ENCODE results near the gene ATG4B. TPM values are rescaled to one million over a fixed set of nuclear protein-coding genes. Genes with fewer than 3 reads are reported as not detected.

The ATG4B gene
- total RNA-seq, 4 donors from 2014 or later: 50.5 to 173 (median 88.0) TPM

- WGBS: 93% methylated on average over 15 of the region's 15 CpGs
- H3K36me3 ChIP-seq: peaks cover 71% of the 10 kb centered on the region
These were observed 41.8 kb upstream of the ATG4B start for GRCh38 chr2:241595600-241596140.

DNA sequence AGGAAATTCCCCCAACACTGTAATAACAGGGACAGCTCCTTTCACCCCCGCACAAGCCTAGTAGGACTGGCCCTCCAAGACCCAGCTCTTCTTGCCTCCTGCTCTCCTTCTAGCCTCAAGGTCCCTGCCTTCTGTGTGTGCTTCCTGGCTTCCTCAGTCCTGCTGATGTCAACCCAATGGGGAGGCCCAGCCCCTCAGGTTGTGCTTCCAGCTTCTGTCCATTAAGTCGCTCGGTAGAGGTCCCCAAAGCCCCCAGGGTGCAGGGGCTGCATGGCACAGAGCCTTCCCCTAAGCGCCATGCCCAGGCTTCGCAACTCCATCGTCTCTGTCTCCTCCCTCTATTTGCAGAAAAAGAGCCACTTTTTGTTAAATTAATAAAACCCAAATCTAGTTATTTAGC is 39.9 kb upstream of the ATG4B start:
- no peak overlapping the region for H3K27ac ChIP-seq
- 83% methylated on average over 6 of the region's 6 CpGs for WGBS
- H3K9me3 ChIP-seq: no peaks in the 10 kb centered on the region
- TF ChIP-seq, protein P1, sequence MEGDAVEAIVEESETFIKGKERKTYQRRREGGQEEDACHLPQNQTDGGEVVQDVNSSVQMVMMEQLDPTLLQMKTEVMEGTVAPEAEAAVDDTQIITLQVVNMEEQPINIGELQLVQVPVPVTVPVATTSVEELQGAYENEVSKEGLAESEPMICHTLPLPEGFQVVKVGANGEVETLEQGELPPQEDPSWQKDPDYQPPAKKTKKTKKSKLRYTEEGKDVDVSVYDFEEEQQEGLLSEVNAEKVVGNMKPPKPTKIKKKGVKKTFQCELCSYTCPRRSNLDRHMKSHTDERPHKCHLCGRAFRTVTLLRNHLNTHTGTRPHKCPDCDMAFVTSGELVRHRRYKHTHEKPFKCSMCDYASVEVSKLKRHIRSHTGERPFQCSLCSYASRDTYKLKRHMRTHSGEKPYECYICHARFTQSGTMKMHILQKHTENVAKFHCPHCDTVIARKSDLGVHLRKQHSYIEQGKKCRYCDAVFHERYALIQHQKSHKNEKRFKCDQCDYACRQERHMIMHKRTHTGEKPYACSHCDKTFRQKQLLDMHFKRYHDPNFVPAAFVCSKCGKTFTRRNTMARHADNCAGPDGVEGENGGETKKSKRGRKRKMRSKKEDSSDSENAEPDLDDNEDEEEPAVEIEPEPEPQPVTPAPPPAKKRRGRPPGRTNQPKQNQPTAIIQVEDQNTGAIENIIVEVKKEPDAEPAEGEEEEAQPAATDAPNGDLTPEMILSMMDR (IDR thresholded peaks at IDR 0.05): no peak
- TF ChIP-seq EP300 (IDR thresholded peaks at IDR 0.05) (no peak), POLR2AphosphoS5 (IDR thresholded peaks at IDR 0.05) (no peak), POLR2A (IDR thresholded peaks at IDR 0.05) (no peak)
- no peaks in the 10 kb centered on the region for H3K27me3 ChIP-seq
- H3K4me1 ChIP-seq: no peaks in the 10 kb centered on the region
- H3K4me3 ChIP-seq: no peak overlapping the region
- DNase-seq (ENCODE audit: low spot score in 2 of 2): no peak
- peaks cover 83% of the 10 kb centered on the region for H3K36me3 ChIP-seq

More at GRCh38 chr2:241595600-241596140, 41.8 kb upstream of the ATG4B start:
- Histone ChIP-seq H3K4me1 (no peaks in the 10 kb centered on the region), H3K27ac (no peak overlapping the region), H3K4me3 (no peak overlapping the region), H3K9me3 (no peaks in the 10 kb centered on the region), H3K27me3 (no peaks in the 10 kb centered on the region)
- TF ChIP-seq, protein P1 (IDR thresholded peaks at IDR 0.05): no peak
- TF ChIP-seq EP300 (IDR thresholded peaks at IDR 0.05) (no peak), POLR2A (IDR thresholded peaks at IDR 0.05) (no peak)
- no peak for DNase-seq (ENCODE audit: low spot score in 2 of 2)

GRCh38 chr2:241598061-241598460 is 39.4 kb upstream of the ATG4B start:
- H3K9me3 ChIP-seq: no peaks in the 10 kb centered on the region
- no peaks in the 10 kb centered on the region for H3K4me1 ChIP-seq
- DNase-seq (ENCODE audit: low spot score in 2 of 2): no peak
- H3K36me3 ChIP-seq: peaks cover 85% of the 10 kb centered on the region
- no peaks in the 10 kb centered on the region for H3K27me3 ChIP-seq
- no peak overlapping the region for H3K27ac ChIP-seq
- WGBS: 75% methylated on average over 5 of the region's 5 CpGs
- no peak overlapping the region for H3K4me3 ChIP-seq
- TF ChIP-seq, protein P1 (IDR thresholded peaks at IDR 0.05): no peak
- no peak for TF ChIP-seq POLR2AphosphoS5 (IDR thresholded peaks at IDR 0.05)
- no peak for TF ChIP-seq POLR2A (IDR thresholded peaks at IDR 0.05)
- no peak for TF ChIP-seq EP300 (IDR thresholded peaks at IDR 0.05)

- peaks cover 85% of the 10 kb centered on the region for H3K36me3 ChIP-seq
- 57% methylated on average over 1 of the region's 1 CpG for WGBS
These were observed 39.0 kb upstream of the ATG4B start for GRCh38 chr2:241598487-241598886.

GRCh38 chr2:241599615-241600014 is 37.9 kb upstream of the ATG4B start:
- Histone ChIP-seq H3K4me3 (no peak overlapping the region), H3K27me3 (no peaks in the 10 kb centered on the region), H3K36me3 (peaks cover 82% of the 10 kb centered on the region), H3K4me1 (no peaks in the 10 kb centered on the region), H3K27ac (no peak overlapping the region), H3K9me3 (no peaks in the 10 kb centered on the region)
- WGBS: 87% methylated on average over 6 of the region's 6 CpGs
- no peak for DNase-seq (ENCODE audit: low spot score in 2 of 2)
- no peak for TF ChIP-seq POLR2AphosphoS5 (IDR thresholded peaks at IDR 0.05)
- no peak for TF ChIP-seq POLR2A (IDR thresholded peaks at IDR 0.05)
- TF ChIP-seq, protein P1 (IDR thresholded peaks at IDR 0.05): no peak
- no peak for TF ChIP-seq EP300 (IDR thresholded peaks at IDR 0.05)

More at GRCh38 chr2:241598487-241598886, 39.0 kb upstream of the ATG4B start:
- Histone ChIP-seq H3K27ac (no peak overlapping the region), H3K9me3 (no peaks in the 10 kb centered on the region), H3K4me3 (no peak overlapping the region), H3K4me1 (no peaks in the 10 kb centered on the region), H3K27me3 (no peaks in the 10 kb centered on the region)
- TF ChIP-seq POLR2AphosphoS5 (IDR thresholded peaks at IDR 0.05) (no peak), POLR2A (IDR thresholded peaks at IDR 0.05) (no peak), EP300 (IDR thresholded peaks at IDR 0.05) (no peak)
- TF ChIP-seq, protein P1 (IDR thresholded peaks at IDR 0.05): no peak
- no peak for DNase-seq (ENCODE audit: low spot score in 2 of 2)

Measured in suprapubic skin (tissue), 4 donors.